Measurements from ENCODE around the gene B3GAT1.

GRCh38 chr11:134455516-134455915 lies 43.5 kb upstream of the B3GAT1 start:
- TF ChIP-seq POLR2AphosphoS5 (IDR thresholded peaks at IDR 0.05), result no peak
- no peak for TF ChIP-seq CTCF (IDR thresholded peaks at IDR 0.05)

Data from breast epithelium (tissue), 3 donors.